SU-DHL-6 (cell line): Measurements from ENCODE around the gene RAN.
A peak's percentile ranks its signal among the peaks of the same experiment; 100 is the strongest.

Experiments used
- H2AFZ ChIP-seq: fragments of 200-600 bp; sonication (generic); 2 replicates; pipeline ENCODE4 v1.6.1; 2014; ENCODE audit warnings: low read depth, mild to moderate bottlenecking, moderate library complexity, mixed read lengths, antibody characterized with exemption, low read length; ENCODE audit not compliant: severe bottlenecking
- H3F3A ChIP-seq: fragments of 200-600 bp; shearing (Covaris generic); 2 replicates; pipeline ENCODE4 v1.6.0; 2016; ENCODE audit warnings: antibody characterized with exemption, mild to moderate bottlenecking; ENCODE audit not compliant: insufficient read depth
- H3K27ac ChIP-seq: fragments of 200-600 bp; sonication (generic); 2 replicates; pipeline ENCODE4 v1.5.1; 2016; ENCODE audit warnings: low read depth, mild to moderate bottlenecking, low read length, moderate library complexity, mixed read lengths
- H3K27me3 ChIP-seq: fragments of 200-600 bp; sonication (generic), shearing (Covaris generic); 2 replicates; pipeline ENCODE4 v1.6.0; 2014; ENCODE audit warnings: mild to moderate bottlenecking, low read length
- H3K36me3 ChIP-seq: fragments of 200-600 bp; sonication (generic); 2 replicates; pipeline ENCODE4 v1.6.1; 2014; ENCODE audit warnings: mild to moderate bottlenecking, low read length, mixed read lengths
- H3K4me2 ChIP-seq: fragments of 300-600, 200-600 bp; shearing (Covaris generic), sonication (generic); 2 replicates; pipeline ENCODE4 v1.6.0; 2014; ENCODE audit warnings: low read length, low read depth, mild to moderate bottlenecking; ENCODE audit not compliant: poor library complexity, severe bottlenecking
- H3K4me3 ChIP-seq: fragments of 200-600 bp; sonication (generic); 2 replicates; pipeline ENCODE4 v1.5.1; 2014; ENCODE audit warnings: antibody characterized with exemption, low read length, mild to moderate bottlenecking, mixed read lengths; ENCODE audit not compliant: insufficient read depth, poor library complexity, severe bottlenecking
- H3K79me2 ChIP-seq: fragments of 200-600 bp; sonication (generic); 2 replicates; pipeline ENCODE4 v1.6.1; 2014; ENCODE audit warnings: mild to moderate bottlenecking, low read length, moderate library complexity; ENCODE audit not compliant: insufficient read depth
- H3K9ac ChIP-seq: fragments of 200-600 bp; sonication (generic); 2 replicates; pipeline ENCODE4 v1.7.0; 2014; ENCODE audit warnings: mild to moderate bottlenecking, low read length
- H3K9me2 ChIP-seq: fragments of 200-600 bp; sonication (generic); replicated peaks from 2 replicates; pipeline ENCODE4 v1.6.1; 2014; ENCODE audit warnings: low read length; ENCODE audit not compliant: insufficient read depth
- H3K9me3 ChIP-seq: fragments of 200-600 bp; sonication (generic); 2 replicates; pipeline ENCODE4 v1.6.1; 2014; ENCODE audit warnings: low read length, mixed read lengths; ENCODE audit not compliant: insufficient read depth
- H4K20me1 ChIP-seq: fragments of 200-600 bp; sonication (generic); 2 replicates; pipeline ENCODE4 v1.6.1; 2014; ENCODE audit warnings: low read depth, mild to moderate bottlenecking, antibody characterized with exemption, low read length, moderate library complexity, mixed read lengths
- CTCF ChIP-seq: fragments of 200-600 bp; sonication (generic); IDR thresholded peaks from one replicate; pipeline ENCODE4 v1.5.1; 2017; ENCODE audit warnings: antibody characterized with exemption, mild to moderate bottlenecking, low read length, moderate library complexity; ENCODE audit not compliant: insufficient read depth, poor library complexity, severe bottlenecking
- EZH2phosphoT487 ChIP-seq: fragments of 200-600 bp; sonication (generic), shearing (Covaris generic); conservative IDR thresholded peaks from 2 replicates; pipeline ENCODE4 v1.6.1; 2018; ENCODE audit warnings: mild to moderate bottlenecking, antibody characterized with exemption, low read length, moderate library complexity, mixed read lengths

Gene RAN

GRCh38 chr12:130876758-130877157 is 4.9 kb downstream of the RAN start:
- H3F3A ChIP-seq: peaks cover 72% of the 10 kb centered on the region
- no peaks in the 10 kb centered on the region for H3K9me2 ChIP-seq
- peak overlapping the region; percentile 26 for H3K4me2 ChIP-seq
- TF ChIP-seq EZH2phosphoT487 (no peak), CTCF (no peak)
- H3K79me2 ChIP-seq: peaks cover 30% of the 10 kb centered on the region
- H3K27me3 ChIP-seq: no peaks in the 10 kb centered on the region
- H3K27ac ChIP-seq: no peak overlapping the region
- no peaks in the 10 kb centered on the region for H3K9me3 ChIP-seq
- no peak overlapping the region for H3K9ac ChIP-seq
- H3K4me3 ChIP-seq: no peak overlapping the region
- H3K36me3 ChIP-seq: peaks cover 44% of the 10 kb centered on the region
- no peak overlapping the region for H2AFZ ChIP-seq
- peaks cover 37% of the 10 kb centered on the region for H4K20me1 ChIP-seq

GRCh38 chr12:130877333-130877732 is 5.5 kb downstream of the RAN start:
- TF ChIP-seq CTCF (no peak), EZH2phosphoT487 (no peak)
- Histone ChIP-seq H3K4me2 (peak overlapping the region; percentile 26), H3K4me3 (no peak overlapping the region), H3K27ac (peak overlapping the region; percentile 34; the same call in 1 of the 2 replicates), H3K36me3 (peaks cover 44% of the 10 kb centered on the region), H3F3A (peaks cover 72% of the 10 kb centered on the region), H3K9me2 (no peaks in the 10 kb centered on the region), H3K9ac (no peak overlapping the region), H3K9me3 (no peaks in the 10 kb centered on the region), H2AFZ (no peak overlapping the region), H3K79me2 (peaks cover 29% of the 10 kb centered on the region), H4K20me1 (peaks cover 37% of the 10 kb centered on the region), H3K27me3 (no peaks in the 10 kb centered on the region)

- H3K4me2 ChIP-seq: peak overlapping the region; percentile 26
- no peaks in the 10 kb centered on the region for H3K27me3 ChIP-seq
- no peaks in the 10 kb centered on the region for H3K9me2 ChIP-seq
- H3K9ac ChIP-seq: no peak overlapping the region; the same call in 1 of the 2 replicates
- peaks cover 60% of the 10 kb centered on the region for H3F3A ChIP-seq
- TF ChIP-seq CTCF (no peak), EZH2phosphoT487 (no peak)
- peaks cover 34% of the 10 kb centered on the region for H3K36me3 ChIP-seq
- no peaks in the 10 kb centered on the region for H3K9me3 ChIP-seq
- peaks cover 18% of the 10 kb centered on the region for H3K79me2 ChIP-seq
- peaks cover 33% of the 10 kb centered on the region for H4K20me1 ChIP-seq
- no peak overlapping the region for H2AFZ ChIP-seq
- no peak overlapping the region for H3K4me3 ChIP-seq
- peak overlapping the region; percentile 40 for H3K27ac ChIP-seq
These were observed 6.6 kb downstream of the RAN start for GRCh38 chr12:130878193-130879185.
